Activated naive CD4-positive, alpha-beta T cell treated with anti-CD3 and anti-CD28 coated beads for 36 hours (primary cell): ENCODE data around the gene EVI5. TPM values are rescaled to one million over a fixed set of nuclear protein-coding genes. Genes with fewer than 3 reads are reported as not detected.

Experiments used
- total RNA-seq, 2 experiments: library from RNA; stranded (reverse); gene quantifications; one replicate each; pipeline ENCODE4 v1.2.3, GENCODE V29; 2021

The EVI5 gene
- total RNA-seq, 2 experiments from 2014 or later = 13.8 to 14.0 TPM

Other genes with a start within 250 kb of the EVI5 start
- 1,000 to 10,000 TPM; 1,793 to 1,819 TPM for gene RPL5, start 46.9 kb upstream of the EVI5 start, total RNA-seq
- 1 to 10 TPM; 4.5 to 5.0 TPM for gene DIPK1A, start 176.4 kb upstream of the EVI5 start, total RNA-seq